ENCODE results near the gene PCK2. TPM values are rescaled to one million over a fixed set of nuclear protein-coding genes. Genes with fewer than 3 reads are reported as not detected.

Gene PCK2
- total and polyA plus RNA-seq, 2 of the 13 experiments (the other 11 are each of a cell fraction or from before 2014, with no cell fraction given): 129 to 272 TPM

DNA sequence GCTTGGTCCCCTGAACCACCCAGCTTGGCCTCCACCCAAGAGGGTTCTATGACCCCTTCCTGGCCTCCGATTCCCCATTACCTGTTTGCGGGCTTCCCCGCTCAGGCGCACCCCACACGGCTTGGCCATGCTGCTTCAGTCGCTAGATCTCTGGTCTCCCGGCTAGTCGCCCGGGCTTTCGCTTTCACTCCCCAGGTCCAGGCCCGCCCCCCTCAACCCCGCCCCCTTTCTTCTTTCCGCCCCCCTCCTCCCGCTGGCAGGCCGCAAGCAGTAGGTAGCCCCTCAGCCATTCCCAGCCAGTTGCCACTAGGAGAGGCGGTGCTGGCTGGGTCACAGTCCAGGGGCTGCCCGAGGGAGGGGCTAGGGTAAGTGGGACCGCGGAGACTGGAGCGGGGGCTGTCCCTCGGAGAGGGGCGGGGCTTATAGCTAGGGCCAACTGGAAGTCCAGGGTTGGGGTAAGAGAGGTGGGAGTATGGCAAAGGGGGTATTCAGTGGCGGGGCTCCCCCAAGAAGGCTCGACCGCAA lies 52.4 kb downstream of the PCK2 start, which contains the start of gene PSME2 (continued):
- no peak for TF ChIP-seq CENPT (CRISPR knock-in tag; IDR thresholded peaks at IDR 0.05; ENCODE audit: low read depth)
- TF ChIP-seq ZNF879 (CRISPR knock-in tag; IDR thresholded peaks at IDR 0.05): no peak; the same call in none of the 2 replicates
- TF ChIP-seq DMAP1 (CRISPR knock-in tag; IDR thresholded peaks at IDR 0.05): no peak
- TF ChIP-seq, protein P1, sequence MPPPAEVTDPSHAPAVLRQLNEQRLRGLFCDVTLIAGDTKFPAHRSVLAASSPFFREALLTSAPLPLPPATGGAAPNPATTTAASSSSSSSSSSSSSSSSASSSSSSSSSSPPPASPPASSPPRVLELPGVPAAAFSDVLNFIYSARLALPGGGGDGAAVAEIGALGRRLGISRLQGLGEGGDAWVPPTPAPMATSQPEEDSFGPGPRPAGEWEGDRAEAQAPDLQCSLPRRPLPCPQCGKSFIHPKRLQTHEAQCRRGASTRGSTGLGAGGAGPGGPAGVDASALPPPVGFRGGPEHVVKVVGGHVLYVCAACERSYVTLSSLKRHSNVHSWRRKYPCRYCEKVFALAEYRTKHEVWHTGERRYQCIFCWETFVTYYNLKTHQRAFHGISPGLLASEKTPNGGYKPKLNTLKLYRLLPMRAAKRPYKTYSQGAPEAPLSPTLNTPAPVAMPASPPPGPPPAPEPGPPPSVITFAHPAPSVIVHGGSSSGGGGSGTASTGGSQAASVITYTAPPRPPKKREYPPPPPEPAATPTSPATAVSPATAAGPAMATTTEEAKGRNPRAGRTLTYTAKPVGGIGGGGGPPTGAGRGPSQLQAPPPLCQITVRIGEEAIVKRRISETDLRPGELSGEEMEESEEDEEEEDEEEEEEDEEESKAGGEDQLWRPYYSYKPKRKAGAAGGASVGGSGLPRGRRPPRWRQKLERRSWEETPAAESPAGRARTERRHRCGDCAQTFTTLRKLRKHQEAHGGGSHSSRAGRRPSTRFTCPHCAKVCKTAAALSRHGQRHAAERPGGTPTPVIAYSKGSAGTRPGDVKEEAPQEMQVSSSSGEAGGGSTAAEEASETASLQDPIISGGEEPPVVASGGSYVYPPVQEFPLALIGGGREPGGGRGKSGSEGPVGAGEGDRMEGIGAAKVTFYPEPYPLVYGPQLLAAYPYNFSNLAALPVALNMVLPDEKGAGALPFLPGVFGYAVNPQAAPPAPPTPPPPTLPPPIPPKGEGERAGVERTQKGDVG (CRISPR knock-in tag; IDR thresholded peaks at IDR 0.05; ENCODE audit: borderline replicate concordance): no peak
- no peak; the same call in 1 of the 2 replicates for TF ChIP-seq ZNF225 (CRISPR knock-in tag; IDR thresholded peaks at IDR 0.05)
- TF ChIP-seq, protein P2, sequence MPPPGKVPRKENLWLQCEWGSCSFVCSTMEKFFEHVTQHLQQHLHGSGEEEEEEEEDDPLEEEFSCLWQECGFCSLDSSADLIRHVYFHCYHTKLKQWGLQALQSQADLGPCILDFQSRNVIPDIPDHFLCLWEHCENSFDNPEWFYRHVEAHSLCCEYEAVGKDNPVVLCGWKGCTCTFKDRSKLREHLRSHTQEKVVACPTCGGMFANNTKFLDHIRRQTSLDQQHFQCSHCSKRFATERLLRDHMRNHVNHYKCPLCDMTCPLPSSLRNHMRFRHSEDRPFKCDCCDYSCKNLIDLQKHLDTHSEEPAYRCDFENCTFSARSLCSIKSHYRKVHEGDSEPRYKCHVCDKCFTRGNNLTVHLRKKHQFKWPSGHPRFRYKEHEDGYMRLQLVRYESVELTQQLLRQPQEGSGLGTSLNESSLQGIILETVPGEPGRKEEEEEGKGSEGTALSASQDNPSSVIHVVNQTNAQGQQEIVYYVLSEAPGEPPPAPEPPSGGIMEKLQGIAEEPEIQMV (CRISPR knock-in tag; IDR thresholded peaks at IDR 0.05; ENCODE audit: low read depth): no peak
- peak; percentile 52; the same call in 1 of the 2 replicates for TF ChIP-seq RFXAP (CRISPR knock-in tag; IDR thresholded peaks at IDR 0.05; ENCODE audit: borderline replicate concordance)
- peak; percentile 79 for TF ChIP-seq ZNF407 (CRISPR knock-in tag; IDR thresholded peaks at IDR 0.05; ENCODE audit: not compliant biosample characterization)
- TF ChIP-seq SOX6 (IDR thresholded peaks at IDR 0.05): no peak
- peak; percentile 80 for TF ChIP-seq SOX6 (CRISPR knock-in tag; IDR thresholded peaks at IDR 0.05)
- TF ChIP-seq, protein P3, sequence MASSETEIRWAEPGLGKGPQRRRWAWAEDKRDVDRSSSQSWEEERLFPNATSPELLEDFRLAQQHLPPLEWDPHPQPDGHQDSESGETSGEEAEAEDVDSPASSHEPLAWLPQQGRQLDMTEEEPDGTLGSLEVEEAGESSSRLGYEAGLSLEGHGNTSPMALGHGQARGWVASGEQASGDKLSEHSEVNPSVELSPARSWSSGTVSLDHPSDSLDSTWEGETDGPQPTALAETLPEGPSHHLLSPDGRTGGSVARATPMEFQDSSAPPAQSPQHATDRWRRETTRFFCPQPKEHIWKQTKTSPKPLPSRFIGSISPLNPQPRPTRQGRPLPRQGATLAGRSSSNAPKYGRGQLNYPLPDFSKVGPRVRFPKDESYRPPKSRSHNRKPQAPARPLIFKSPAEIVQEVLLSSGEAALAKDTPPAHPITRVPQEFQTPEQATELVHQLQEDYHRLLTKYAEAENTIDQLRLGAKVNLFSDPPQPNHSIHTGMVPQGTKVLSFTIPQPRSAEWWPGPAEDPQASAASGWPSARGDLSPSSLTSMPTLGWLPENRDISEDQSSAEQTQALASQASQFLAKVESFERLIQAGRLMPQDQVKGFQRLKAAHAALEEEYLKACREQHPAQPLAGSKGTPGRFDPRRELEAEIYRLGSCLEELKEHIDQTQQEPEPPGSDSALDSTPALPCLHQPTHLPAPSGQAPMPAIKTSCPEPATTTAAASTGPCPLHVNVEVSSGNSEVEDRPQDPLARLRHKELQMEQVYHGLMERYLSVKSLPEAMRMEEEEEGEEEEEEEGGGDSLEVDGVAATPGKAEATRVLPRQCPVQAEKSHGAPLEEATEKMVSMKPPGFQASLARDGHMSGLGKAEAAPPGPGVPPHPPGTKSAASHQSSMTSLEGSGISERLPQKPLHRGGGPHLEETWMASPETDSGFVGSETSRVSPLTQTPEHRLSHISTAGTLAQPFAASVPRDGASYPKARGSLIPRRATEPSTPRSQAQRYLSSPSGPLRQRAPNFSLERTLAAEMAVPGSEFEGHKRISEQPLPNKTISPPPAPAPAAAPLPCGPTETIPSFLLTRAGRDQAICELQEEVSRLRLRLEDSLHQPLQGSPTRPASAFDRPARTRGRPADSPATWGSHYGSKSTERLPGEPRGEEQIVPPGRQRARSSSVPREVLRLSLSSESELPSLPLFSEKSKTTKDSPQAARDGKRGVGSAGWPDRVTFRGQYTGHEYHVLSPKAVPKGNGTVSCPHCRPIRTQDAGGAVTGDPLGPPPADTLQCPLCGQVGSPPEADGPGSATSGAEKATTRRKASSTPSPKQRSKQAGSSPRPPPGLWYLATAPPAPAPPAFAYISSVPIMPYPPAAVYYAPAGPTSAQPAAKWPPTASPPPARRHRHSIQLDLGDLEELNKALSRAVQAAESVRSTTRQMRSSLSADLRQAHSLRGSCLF (CRISPR knock-in tag; IDR thresholded peaks at IDR 0.05; ENCODE audit: borderline replicate concordance): no peak
